Measurements from ENCODE around the gene SPRTN. TPM values are rescaled to one million over a fixed set of nuclear protein-coding genes. Genes with fewer than 3 reads are reported as not detected.

SPRTN gene
- total and polyA plus RNA-seq, 2 of the 8 experiments (the other 6 are each of a cell fraction or from before 2014, with no cell fraction given): 6.6 to 15.1 TPM

DNA sequence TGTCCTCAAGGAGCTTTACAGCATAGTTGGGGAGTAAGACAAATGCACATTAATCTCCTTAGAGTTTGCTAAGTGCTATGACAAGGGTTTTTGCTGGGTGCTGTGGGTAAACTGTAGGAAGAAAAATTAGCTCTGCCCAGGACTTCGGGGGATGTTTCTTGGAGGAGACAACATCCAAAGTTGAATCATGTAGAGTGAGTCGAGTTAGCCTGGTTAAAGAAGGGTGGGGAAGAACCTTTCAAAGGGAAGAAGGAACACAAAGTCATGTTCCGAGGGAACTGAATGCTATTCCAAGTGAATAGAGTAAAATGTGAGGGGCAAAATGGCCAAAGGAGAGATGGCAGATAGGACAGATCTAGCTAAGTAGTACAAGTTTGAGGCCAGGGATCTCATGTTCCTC is 17.1 kb downstream of the SPRTN start:
- Histone ChIP-seq H3K56ac (replicated peaks; ENCODE audit: insufficient read length, low read depth, low read length) (no peak overlapping the region), H4K20me1 (replicated peaks in 1 of 2; ENCODE audit: control insufficient read depth in 1 of 2, insufficient read depth in 2 of 2, low read length in 2 of 2) (peaks cover 0 to 2% of the 10 kb centered on the region in 2 experiments), H3K9ac (replicated peaks in 1 of 4; ENCODE audit: extremely low read depth in 1 of 4, low read depth in 3 of 4, low read length in 3 of 4) (no peak overlapping the region), H4K8ac (ENCODE audit: extremely low read depth, insufficient read depth, low read length) (no peak overlapping the region), H3K4ac (replicated peaks; ENCODE audit: insufficient read length, low read depth, low read length) (no peak overlapping the region), H2BK20ac (ENCODE audit: low read length) (no peak overlapping the region), H3K23me2 (ENCODE audit: low read depth, low read length) (no peaks in the 10 kb centered on the region), H3K79me1 (ENCODE audit: low read depth, low read length) (no peaks in the 10 kb centered on the region), H3K4me3 (ENCODE audit: extremely low read depth in 1 of 4, insufficient read depth in 2 of 4, low read depth in 3 of 4, low read length in 4 of 4) (no peak overlapping the region), H3K36me3 (ENCODE audit: control insufficient read depth in 2 of 4, insufficient read depth in 4 of 4, low read length in 3 of 4) (peaks cover 2 to 26% (median 11%) of the 10 kb centered on the region in 4 experiments; a peak in 7 of 8 replicates), H3K18ac (ENCODE audit: extremely low read depth, low read length) (no peak overlapping the region), H3K4me2 (ENCODE audit: insufficient read depth in 1 of 2, low read depth in 2 of 2, low read length in 2 of 2) (no peak overlapping the region), H3K79me2 (ENCODE audit: control insufficient read depth in 1 of 2, insufficient read depth in 2 of 2, low read length in 2 of 2) (no peaks in the 10 kb centered on the region), H3K9me3 (ENCODE audit: insufficient read depth in 2 of 2, low read depth in 1 of 2, low read length in 1 of 2) (no peaks in the 10 kb centered on the region), H2BK15ac (ENCODE audit: low read length) (no peak overlapping the region), H3K27me3 (replicated peaks in 1 of 4; ENCODE audit: control insufficient read depth in 3 of 4, extremely low read depth in 1 of 4, insufficient read depth in 3 of 4, low read length in 3 of 4) (no peaks in the 10 kb centered on the region), H3K23ac (ENCODE audit: insufficient read length) (no peak overlapping the region), H3K27ac (ENCODE audit: low read depth, low read length) (no peak overlapping the region), H3K14ac (ENCODE audit: insufficient read length) (no peak overlapping the region), H3K4me1 (replicated peaks in 1 of 4; ENCODE audit: control insufficient read depth in 3 of 4, insufficient read depth in 4 of 4, low read length in 3 of 4) (no peaks in the 10 kb centered on the region), H4K5ac (ENCODE audit: insufficient read length, low read depth, low read length) (no peak overlapping the region), H2AFZ (ENCODE audit: low read length) (no peak overlapping the region), H2BK5ac (ENCODE audit: low read depth, low read length) (no peak overlapping the region), H2AK5ac (ENCODE audit: low read depth, low read length) (no peak overlapping the region), H4K91ac (replicated peaks; ENCODE audit: insufficient read length, low read length) (no peak overlapping the region), H2BK120ac (replicated peaks; ENCODE audit: low read depth, low read length) (no peak overlapping the region), H2BK12ac (ENCODE audit: low read depth, low read length) (no peak overlapping the region)
- 85% methylated on average over 3 of the region's 3 CpGs; no CpG with 5 or more reads in 1 of the 2 experiments for WGBS, 2 experiments (ENCODE audit: extremely low coverage in 1 of 2, insufficient coverage in 1 of 2, insufficient read length in 1 of 2, insufficient replicate concordance in 2 of 2, low coverage in 1 of 2, low lambda C conversion rate in 2 of 2, missing lambda C conversion rate in 1 of 2)
- TF ChIP-seq EZH2 (IDR thresholded peaks at IDR 0.05; ENCODE audit: low read depth, low read length, severe bottlenecking): no peak
- TF ChIP-seq RXRA (IDR thresholded peaks at IDR 0.05; ENCODE audit: insufficient read depth, low read depth, low read length): no peak
- TF ChIP-seq BCL11A (IDR thresholded peaks at IDR 0.05; ENCODE audit: low read depth in 2 of 2, low read length in 2 of 2): no peak
- no peak for TF ChIP-seq YY1 (IDR thresholded peaks at IDR 0.05; ENCODE audit: low read depth, low read length)
- TF ChIP-seq RFX5 (IDR thresholded peaks at IDR 0.05; ENCODE audit: borderline replicate concordance, low read depth, low read length): no peak
- no peak for TF ChIP-seq RAD21 (IDR thresholded peaks at IDR 0.05 in 1 of 2, conservative IDR thresholded peaks at IDR 0.05 in 1 of 2; ENCODE audit: low read depth in 2 of 2, low read length in 2 of 2)
- TF ChIP-seq, protein P1, sequence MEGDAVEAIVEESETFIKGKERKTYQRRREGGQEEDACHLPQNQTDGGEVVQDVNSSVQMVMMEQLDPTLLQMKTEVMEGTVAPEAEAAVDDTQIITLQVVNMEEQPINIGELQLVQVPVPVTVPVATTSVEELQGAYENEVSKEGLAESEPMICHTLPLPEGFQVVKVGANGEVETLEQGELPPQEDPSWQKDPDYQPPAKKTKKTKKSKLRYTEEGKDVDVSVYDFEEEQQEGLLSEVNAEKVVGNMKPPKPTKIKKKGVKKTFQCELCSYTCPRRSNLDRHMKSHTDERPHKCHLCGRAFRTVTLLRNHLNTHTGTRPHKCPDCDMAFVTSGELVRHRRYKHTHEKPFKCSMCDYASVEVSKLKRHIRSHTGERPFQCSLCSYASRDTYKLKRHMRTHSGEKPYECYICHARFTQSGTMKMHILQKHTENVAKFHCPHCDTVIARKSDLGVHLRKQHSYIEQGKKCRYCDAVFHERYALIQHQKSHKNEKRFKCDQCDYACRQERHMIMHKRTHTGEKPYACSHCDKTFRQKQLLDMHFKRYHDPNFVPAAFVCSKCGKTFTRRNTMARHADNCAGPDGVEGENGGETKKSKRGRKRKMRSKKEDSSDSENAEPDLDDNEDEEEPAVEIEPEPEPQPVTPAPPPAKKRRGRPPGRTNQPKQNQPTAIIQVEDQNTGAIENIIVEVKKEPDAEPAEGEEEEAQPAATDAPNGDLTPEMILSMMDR (IDR thresholded peaks at IDR 0.05; ENCODE audit: control extremely low read depth in 1 of 3, insufficient read depth in 1 of 3, low read depth in 1 of 3, low read length in 3 of 3): no peak
- TF ChIP-seq TBP (IDR thresholded peaks at IDR 0.05; ENCODE audit: low read depth, low read length): no peak
- TF ChIP-seq HDAC2 (IDR thresholded peaks at IDR 0.05; ENCODE audit: borderline replicate concordance in 1 of 2, low read depth in 2 of 2, low read length in 2 of 2): no peak
- no peak for TF ChIP-seq TAF7 (optimal IDR thresholded peaks at IDR 0.05; ENCODE audit: borderline replicate concordance, low read depth, low read length)
- no peak for TF ChIP-seq POLR2A (IDR thresholded peaks at IDR 0.05; ENCODE audit: control extremely low read depth in 1 of 2, low read depth in 2 of 2, low read length in 2 of 2)
- DNase-seq (ENCODE audit: low read depth in 1 of 2, low spot score in 2 of 2) (no peak), FAIRE-seq (no peak)
- ChIA-PET CTCF (ENCODE audit: partially characterized antibody) (interaction anchor here (0.8 to 1.7 kb wide), 4 partner anchors 235 to 514 kb away, joined by 3 to 4 read pairs (median 3); no protein-coding TSS in a partner anchor), POLR2A (ENCODE audit: partially characterized antibody) (no interaction called here)
